HCT116 (cell line): ENCODE data around the gene DMWD. TPM values are rescaled to one million over a fixed set of nuclear protein-coding genes. Genes with fewer than 3 reads are reported as not detected.

Source experiments
- ATAC-seq: fragments of 200-7000 bp; cut with Tn5 transposase; 2 replicates; pipeline ENCODE4 v1.9.1; 2020; ENCODE audit warnings: mild to moderate bottlenecking, moderate library complexity
- BruUV-seq: library from RNA; stranded (reverse); fragments of 400-500 nt; replicated peaks from 2 replicates; lab custom pipeline; 2021; lab: Mats Ljungman, UMichigan
- CTCF ChIA-PET: fragments of 300-600 bp; sonication (Branson Sonifier 250); formaldehyde crosslinking; loops from one replicate; lab custom pipeline; 2021; ENCODE audit warnings: antibody characterized with exemption; lab: Charles Lee
- POLR2A ChIA-PET: fragments of 300-600, 350-600 bp; sonication (Branson Sonifier 250); formaldehyde crosslinking; loops from one replicate; lab custom pipeline; 2021; ENCODE audit warnings: antibody characterized with exemption; lab: Charles Lee
- RAD21 ChIA-PET, 2 experiments: fragments of 300-600 bp; sonication (Branson Sonifier 250); formaldehyde crosslinking; loops; one replicate each; lab custom pipeline; 2023; ENCODE audit warnings: low total read pairs in 2 of 2; ENCODE audit not compliant: uncharacterized antibody in 2 of 2, unreplicated experiment in 2 of 2, low non-redundant PET in 1 of 2; lab: Charles Lee
- DNase-seq: peaks from one replicate; pipeline ENCODE4 v3.0.0-alpha.2; 2010; ENCODE audit warnings: low read depth, low spot score
- H2AFZ ChIP-seq: fragments of 200-600 bp; shearing (Covaris generic), sonication (generic); 2 replicates; pipeline ENCODE4 v1.6.1; 2017; ENCODE audit warnings: low read depth, mixed run types, mixed read lengths, antibody characterized with exemption, low read length; ENCODE audit not compliant: poor library complexity, severe bottlenecking
- H3K27ac ChIP-seq: 2 replicates; pipeline ENCODE4 v1.5.1; 2012; ENCODE audit warnings: low read depth, low read length
- H3K27me3 ChIP-seq: fragments of 200-600 bp; sonication (generic); 2 replicates; pipeline ENCODE4 v1.6.1; 2016; ENCODE audit warnings: mixed run types, low read length, mixed read lengths; ENCODE audit not compliant: insufficient read depth
- H3K36me3 ChIP-seq, 2 experiments: fragments of 200-500 bp in 1 of 2; fragments of 200-600 bp in 1 of 2; sonication (Bioruptor generic) in 1 of 2; sonication (generic) in 1 of 2; 2 replicates each; pipeline versions ENCODE4 v1.5.1 to v1.6.1; 2014 to 2016; ENCODE audit warnings: low read length in 2 of 2, inconsistent platforms in 1 of 2, mixed read lengths in 1 of 2, mixed run types in 1 of 2; ENCODE audit not compliant: insufficient read depth in 2 of 2, control insufficient read depth in 1 of 2
- H3K4me1 ChIP-seq, 2 experiments: fragments of 200-600 bp in 1 of 2; sonication (generic) in 1 of 2; 2 replicates each; pipeline versions ENCODE4 v1.5.1 to v1.6.1; 2012 to 2017; ENCODE audit warnings: low read length in 2 of 2, inconsistent platforms in 1 of 2, mild to moderate bottlenecking in 1 of 2, mixed read lengths in 1 of 2, mixed run types in 1 of 2, moderate library complexity in 1 of 2; ENCODE audit not compliant: insufficient read depth in 2 of 2, control insufficient read depth in 1 of 2
- H3K4me2 ChIP-seq: fragments of 200-600 bp; sonication (generic); 2 replicates; pipeline ENCODE4 v1.6.1; 2017; ENCODE audit warnings: mixed run types, low read length, mixed read lengths
- H3K4me3 ChIP-seq, 2 experiments: fragments of 200-600 bp in 1 of 2; sonication (generic) in 1 of 2; replicated peaks in 1 of 2; 2 replicates each; pipeline ENCODE4 v1.5.1; 2011 to 2016; ENCODE audit warnings: low read length in 2 of 2, control low read depth in 1 of 2, low read depth in 1 of 2, mild to moderate bottlenecking in 1 of 2, mixed read lengths in 1 of 2, mixed run types in 1 of 2
- H3K79me2 ChIP-seq: fragments of 200-600 bp; sonication (generic); 2 replicates; pipeline ENCODE4 v1.6.1; 2017; ENCODE audit warnings: mild to moderate bottlenecking, mixed run types, low read length, moderate library complexity, mixed read lengths; ENCODE audit not compliant: insufficient read depth
- H3K9ac ChIP-seq: fragments of 200-600 bp; sonication (generic); 2 replicates; pipeline ENCODE4 v1.6.1; 2016; ENCODE audit warnings: low read length, mixed read lengths
- H3K9me2 ChIP-seq: fragments of 200-600 bp; sonication (generic), shearing (Covaris generic); 2 replicates; pipeline ENCODE4 v1.6.1; 2017; ENCODE audit warnings: mixed run types, mild to moderate bottlenecking, moderate library complexity; ENCODE audit not compliant: insufficient read depth
- H3K9me3 ChIP-seq, 2 experiments: fragments of 200-500 bp in 1 of 2; fragments of 200-600 bp in 1 of 2; sonication (Bioruptor generic) in 1 of 2; sonication (generic) in 1 of 2; 2 replicates each; pipeline ENCODE4 v1.6.1; 2014 to 2017; ENCODE audit warnings: low read length in 2 of 2, mixed read lengths in 2 of 2, inconsistent platforms in 1 of 2, low read depth in 1 of 2, mild to moderate bottlenecking in 1 of 2, mixed run types in 1 of 2, moderate library complexity in 1 of 2; ENCODE audit not compliant: control insufficient read depth in 1 of 2, insufficient read depth in 1 of 2
- H4K20me1 ChIP-seq: fragments of 200-600 bp; sonication (generic), shearing (Covaris generic); 2 replicates; pipeline ENCODE4 v1.6.1; 2017; ENCODE audit warnings: mixed run types, mild to moderate bottlenecking, moderate library complexity; ENCODE audit not compliant: insufficient read depth
- FOSL1 ChIP-seq: IDR thresholded peaks from 2 replicates; pipeline ENCODE4 v1.6.1; 2012; ENCODE audit warnings: low read depth
- JUND ChIP-seq: IDR thresholded peaks from 2 replicates; pipeline ENCODE4 v1.6.1; 2012
- POLR2A ChIP-seq: IDR thresholded peaks from 2 replicates; pipeline ENCODE4 v1.7.0; 2011; ENCODE audit warnings: borderline replicate concordance; ENCODE audit not compliant: insufficient read depth, insufficient read length; ENCODE audit errors: extremely low read depth
- SP1 ChIP-seq: IDR thresholded peaks from 2 replicates; pipeline ENCODE4 v1.6.1; 2012; ENCODE audit warnings: low read depth
- intact Hi-C: fragments of 100-400 bp; cut with micrococcal nuclease; formaldehyde crosslinking; loops from 2 replicates; pipeline ENCODE4 v1.10.0; 2022
- total RNA-seq: library from RNA; stranded (reverse); gene quantifications from one replicate; pipeline ENCODE4 v1.2.1, GENCODE V29; 2021; ENCODE audit not compliant: unreplicated experiment
- TF ChIP-seq, protein P1 (sequence below): IDR thresholded peaks from 2 replicates; pipeline ENCODE4 v1.6.1; 2012

The DMWD gene
- total RNA-seq, 1 experiment from 2014 or later = 56.8 TPM

GRCh38 chr19:45781214-45782161 lies 11.2 kb downstream of the DMWD start:
- BruUV-seq = no TSS peak
- Histone ChIP-seq H4K20me1 (no peaks in the 10 kb centered on the region), H3K27ac (peak overlapping the region; percentile 91), H3K36me3 (peaks cover 0 to 10% of the 10 kb centered on the region in 2 experiments; a peak in 3 of 4 replicates), H3K9ac (peak overlapping the region; percentile 52), H3K27me3 (no peaks in the 10 kb centered on the region), H3K9me2 (no peaks in the 10 kb centered on the region), H3K4me1 (peaks cover 45 to 60% of the 10 kb centered on the region in 2 experiments), H3K9me3 (no peaks in the 10 kb centered on the region), H3K79me2 (no peaks in the 10 kb centered on the region), H3K4me2 (peak overlapping the region; percentile 84), H3K4me3 (peak overlapping the region; percentile 34 to 54), H2AFZ (no peak overlapping the region)
- CTCF ChIA-PET = interaction anchor here (1.5 to 3.5 kb wide), 3 partner anchors 12 to 36 kb away, joined by 5 to 36 read pairs (median 10); partner anchors contain the start of gene SIX5
- RAD21 ChIA-PET = interaction anchor here in 1 of 2 experiments (2.1 kb wide), 1 partner anchor 12 kb away, joined by 9 read pairs; the partner anchor contains the start of gene SIX5
- TF ChIP-seq SP1 = peak; percentile 55
- TF ChIP-seq, protein P1, sequence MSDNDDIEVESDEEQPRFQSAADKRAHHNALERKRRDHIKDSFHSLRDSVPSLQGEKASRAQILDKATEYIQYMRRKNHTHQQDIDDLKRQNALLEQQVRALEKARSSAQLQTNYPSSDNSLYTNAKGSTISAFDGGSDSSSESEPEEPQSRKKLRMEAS = peak; percentile 42; the same call in 1 of the 2 replicates
- peak; percentile 75 for TF ChIP-seq JUND
- TF ChIP-seq FOSL1 = peak; percentile 34
- no peak for TF ChIP-seq POLR2A
- DNase-seq = no peak
- intact Hi-C loops = no loop called here
- peak; percentile 46 for ATAC-seq
- POLR2A ChIA-PET = interaction anchor here (5.1 kb wide), 1 partner anchor 12 kb away, joined by 50 read pairs; the partner anchor contains the start of gene SIX5
